ENCODE data around the gene MBNL2. TPM values are rescaled to one million over a fixed set of nuclear protein-coding genes. Genes with fewer than 3 reads are reported as not detected.

Gene MBNL2
- total and polyA plus RNA-seq, 2 of the 13 experiments (the other 11 are each of a cell fraction or from before 2014, with no cell fraction given) = 30.8 to 59.0 TPM

DNA sequence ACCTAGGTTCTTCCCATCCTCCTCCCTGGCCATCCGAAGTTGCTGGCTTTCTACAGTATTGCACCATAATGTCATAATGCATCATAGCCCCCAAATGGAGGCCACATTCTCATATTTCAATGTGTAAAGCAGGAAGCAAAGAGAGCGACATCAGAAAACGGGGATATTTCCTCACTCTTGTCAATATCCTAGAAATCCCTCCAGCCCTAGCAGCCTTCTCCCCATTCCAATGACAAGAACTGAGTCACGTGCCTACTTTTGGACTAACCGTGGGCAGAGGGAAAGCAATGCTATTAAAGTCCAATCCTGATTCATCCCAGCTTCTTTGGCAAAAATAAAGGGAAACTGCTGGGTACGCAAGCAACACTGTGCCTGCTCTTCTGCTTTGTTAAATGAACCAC is 207.5 kb downstream of the MBNL2 start:
- intact Hi-C loops (cut with micrococcal nuclease; ENCODE audit: unreplicated experiment) = loop anchor here (10.0 kb wide), 1 partner anchor 205 kb away; the partner anchor contains the start of gene MBNL2
- ChIA-PET CTCF (ENCODE audit: low intra/inter-chr PET ratio, low total read pairs) (no interaction called here), POLR2A (no interaction called here)

DNA sequence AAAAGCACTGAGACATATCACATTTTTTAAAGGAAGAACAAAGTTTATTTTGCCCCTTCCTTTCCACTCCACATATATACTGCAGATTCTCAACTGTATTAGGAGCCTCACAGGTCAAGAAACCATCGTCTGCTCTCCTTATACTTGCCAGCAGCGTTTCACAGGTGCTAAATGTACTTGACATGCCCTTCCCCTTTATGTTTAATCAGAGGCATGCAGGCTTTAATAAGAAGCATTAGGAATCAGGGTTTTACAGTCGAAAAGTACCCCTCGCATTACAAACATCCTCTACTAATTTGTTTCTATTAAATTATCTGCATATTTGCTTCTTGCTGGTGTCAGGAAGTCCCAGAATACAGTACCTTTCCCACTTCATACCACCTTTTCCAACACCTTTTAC is 208.2 kb downstream of the MBNL2 start:
- Histone ChIP-seq H3K4me3 (replicated peaks in 1 of 3; ENCODE audit: insufficient read depth in 1 of 3, low read depth in 2 of 3, low read length in 3 of 3) (no peak overlapping the region), H3K9ac (ENCODE audit: insufficient read depth, low read depth, low read length) (no peak overlapping the region), H3K4me2 (ENCODE audit: low read depth, low read length) (no peak overlapping the region), H4K20me1 (ENCODE audit: insufficient read depth, low read length) (no peaks in the 10 kb centered on the region), H3K36me3 (replicated peaks in 1 of 2; ENCODE audit: control insufficient read depth in 1 of 2, insufficient read depth in 2 of 2, low read length in 2 of 2) (no peaks in the 10 kb centered on the region), H3K9me3 (ENCODE audit: low read length) (no peaks in the 10 kb centered on the region), H3K27me3 (ENCODE audit: control insufficient read depth in 1 of 2, insufficient read depth in 2 of 2, low read length in 2 of 2) (no peaks in the 10 kb centered on the region), H3K79me2 (ENCODE audit: insufficient read depth, low read length) (peaks cover 10% of the 10 kb centered on the region), H2AFZ (ENCODE audit: low read length) (no peak overlapping the region), H3K4me1 (ENCODE audit: insufficient read depth, low read length) (peaks cover 39% of the 10 kb centered on the region), H3K27ac (ENCODE audit: extremely low read length, insufficient read depth, low read length) (no peak overlapping the region)
- ChIA-PET CTCF (ENCODE audit: low intra/inter-chr PET ratio, low total read pairs) (no interaction called here), POLR2A (no interaction called here)
- in situ Hi-C loops (cut with HindIII; ENCODE audit: extremely low pct_ligation_motif_present, low pct_unique_long_range_greater_than_20kb) (loop anchor here (5.0 kb wide), 1 partner anchor 147 kb away; no protein-coding TSS in a partner anchor), intact Hi-C loops (cut with micrococcal nuclease; ENCODE audit: unreplicated experiment) (loop anchor here (10.0 kb wide), 1 partner anchor 205 kb away; the partner anchor contains the start of gene MBNL2)
- ATAC-seq (no peak), FAIRE-seq (no peak), DNase-seq (ENCODE audit: low spot score) (no peak)
- WGBS (ENCODE audit: low lambda C conversion rate) = 82% methylated on average over 4 of the region's 4 CpGs
- no TSS peak for BruUV-seq (replicated peaks)
- TF ChIP-seq CAMTA2 (CRISPR knock-in tag; IDR thresholded peaks at IDR 0.05; ENCODE audit: borderline replicate concordance) = no peak
- TF ChIP-seq, protein P1, sequence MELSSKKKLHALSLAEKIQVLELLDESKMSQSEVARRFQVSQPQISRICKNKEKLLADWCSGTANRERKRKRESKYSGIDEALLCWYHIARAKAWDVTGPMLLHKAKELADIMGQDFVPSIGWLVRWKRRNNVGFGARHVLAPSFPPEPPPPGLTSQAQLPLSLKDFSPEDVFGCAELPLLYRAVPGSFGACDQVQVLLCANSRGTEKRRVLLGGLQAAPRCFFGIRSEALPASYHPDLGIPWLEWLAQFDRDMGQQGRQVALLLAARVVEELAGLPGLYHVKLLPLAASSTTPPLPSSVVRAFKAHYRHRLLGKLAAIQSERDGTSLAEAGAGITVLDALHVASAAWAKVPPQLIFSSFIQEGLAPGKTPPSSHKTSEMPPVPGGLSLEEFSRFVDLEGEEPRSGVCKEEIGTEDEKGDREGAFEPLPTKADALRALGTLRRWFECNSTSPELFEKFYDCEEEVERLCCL (CRISPR knock-in tag; IDR thresholded peaks at IDR 0.05; ENCODE audit: borderline replicate concordance) = no peak
- TF ChIP-seq NRL (CRISPR knock-in tag; IDR thresholded peaks at IDR 0.05; ENCODE audit: borderline replicate concordance) = no peak
- TF ChIP-seq, protein P2, sequence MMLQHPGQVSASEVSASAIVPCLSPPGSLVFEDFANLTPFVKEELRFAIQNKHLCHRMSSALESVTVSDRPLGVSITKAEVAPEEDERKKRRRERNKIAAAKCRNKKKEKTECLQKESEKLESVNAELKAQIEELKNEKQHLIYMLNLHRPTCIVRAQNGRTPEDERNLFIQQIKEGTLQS (CRISPR knock-in tag; IDR thresholded peaks at IDR 0.05) = no peak
- TF ChIP-seq, protein P3, sequence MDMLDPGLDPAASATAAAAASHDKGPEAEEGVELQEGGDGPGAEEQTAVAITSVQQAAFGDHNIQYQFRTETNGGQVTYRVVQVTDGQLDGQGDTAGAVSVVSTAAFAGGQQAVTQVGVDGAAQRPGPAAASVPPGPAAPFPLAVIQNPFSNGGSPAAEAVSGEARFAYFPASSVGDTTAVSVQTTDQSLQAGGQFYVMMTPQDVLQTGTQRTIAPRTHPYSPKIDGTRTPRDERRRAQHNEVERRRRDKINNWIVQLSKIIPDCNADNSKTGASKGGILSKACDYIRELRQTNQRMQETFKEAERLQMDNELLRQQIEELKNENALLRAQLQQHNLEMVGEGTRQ (IDR thresholded peaks at IDR 0.05; ENCODE audit: low read depth, low read length) = no peak
- TF ChIP-seq, protein P3 (CRISPR knock-in tag; IDR thresholded peaks at IDR 0.05; ENCODE audit: borderline replicate concordance) = no peak
- TF ChIP-seq FOXJ3 (CRISPR knock-in tag; IDR thresholded peaks at IDR 0.05; ENCODE audit: borderline replicate concordance) = no peak
- TF ChIP-seq, protein P4, sequence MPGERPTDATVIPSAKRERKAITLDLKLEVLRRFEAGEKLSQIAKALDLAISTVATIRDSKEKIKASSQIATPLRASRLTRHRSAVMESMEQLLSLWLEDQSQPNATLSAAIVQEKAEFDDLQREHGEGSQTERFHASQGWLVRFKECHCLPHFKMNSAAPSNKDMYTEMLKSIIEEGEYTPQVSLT (CRISPR knock-in tag; IDR thresholded peaks at IDR 0.05; ENCODE audit: borderline replicate concordance, low read depth) = no peak
- no peak for TF ChIP-seq CC2D1A (CRISPR knock-in tag; IDR thresholded peaks at IDR 0.05)
- TF ChIP-seq ZNF780A (CRISPR knock-in tag; IDR thresholded peaks at IDR 0.05) = no peak
- TF ChIP-seq ZIK1 (CRISPR knock-in tag; IDR thresholded peaks at IDR 0.05; ENCODE audit: borderline replicate concordance, low read depth) = no peak
- TF ChIP-seq ARNT2 (CRISPR knock-in tag; IDR thresholded peaks at IDR 0.05; ENCODE audit: low read depth) = no peak
- TF ChIP-seq FOXA3 (CRISPR knock-in tag; IDR thresholded peaks at IDR 0.05) = no peak
- no peak for TF ChIP-seq U2AF1 (optimal IDR thresholded peaks at IDR 0.05; ENCODE audit: low read depth, low read length)

More for the DNA sequence above, 207.5 kb downstream of the MBNL2 start:
- in situ Hi-C loops (cut with HindIII; ENCODE audit: extremely low pct_ligation_motif_present, low pct_unique_long_range_greater_than_20kb) = loop anchor here (5.0 kb wide), 1 partner anchor 148 kb away; no protein-coding TSS in a partner anchor
- DNase-seq (ENCODE audit: low spot score) = no peak
- no peaks in the 10 kb centered on the region for H3K27me3 ChIP-seq (ENCODE audit: control insufficient read depth in 1 of 2, insufficient read depth in 2 of 2, low read length in 2 of 2)
- H3K9me3 ChIP-seq (ENCODE audit: low read length) = no peaks in the 10 kb centered on the region
- H4K20me1 ChIP-seq (ENCODE audit: insufficient read depth, low read length) = no peaks in the 10 kb centered on the region
- 74% methylated on average over 6 of the region's 6 CpGs for WGBS (ENCODE audit: low lambda C conversion rate)
- H3K36me3 ChIP-seq (replicated peaks in 1 of 2; ENCODE audit: control insufficient read depth in 1 of 2, insufficient read depth in 2 of 2, low read length in 2 of 2) = no peaks in the 10 kb centered on the region
- no peak overlapping the region for H3K9ac ChIP-seq (ENCODE audit: insufficient read depth, low read depth, low read length)
- no peak overlapping the region for H3K27ac ChIP-seq (ENCODE audit: extremely low read length, insufficient read depth, low read length)
- H3K4me2 ChIP-seq (ENCODE audit: low read depth, low read length) = no peak overlapping the region
- peak; percentile 50 for TF ChIP-seq CEBPB (IDR thresholded peaks at IDR 0.05; ENCODE audit: borderline replicate concordance, low read depth, low read length)
- no peak for TF ChIP-seq ZNF44 (CRISPR knock-in tag; IDR thresholded peaks at IDR 0.05)
- H3K4me3 ChIP-seq (replicated peaks in 1 of 3; ENCODE audit: insufficient read depth in 1 of 3, low read depth in 2 of 3, low read length in 3 of 3) = no peak overlapping the region
- H2AFZ ChIP-seq (ENCODE audit: low read length) = no peak overlapping the region
- no peak for ATAC-seq
- no TSS peak for BruUV-seq (replicated peaks)
- H3K79me2 ChIP-seq (ENCODE audit: insufficient read depth, low read length) = peaks cover 4% of the 10 kb centered on the region
- no peak for FAIRE-seq
- peaks cover 39% of the 10 kb centered on the region for H3K4me1 ChIP-seq (ENCODE audit: insufficient read depth, low read length)
